WTC11 (cell line): ENCODE measurements around the gene ADIPOR1. TPM values are rescaled to one million over a fixed set of nuclear protein-coding genes. Genes with fewer than 3 reads are reported as not detected.

ENCODE experiments used
- ATAC-seq: fragments of 200-7000 bp; cut with Tn5 transposase; 2 replicates; pipeline ENCODE4 v1.10.0; 2021; ENCODE audit warnings: mild to moderate bottlenecking, moderate library complexity
- CTCF ChIA-PET: fragments of 300-600 bp; sonication (Branson Sonifier 250); formaldehyde crosslinking; loops from one replicate; lab custom pipeline; 2021; ENCODE audit warnings: antibody characterized with exemption; lab: Charles Lee
- POLR2A ChIA-PET: fragments of 350-600 bp; sonication (Branson Sonifier 250); formaldehyde crosslinking; loops from one replicate; lab custom pipeline; 2021; ENCODE audit warnings: antibody characterized with exemption; lab: Charles Lee
- DNase-seq: peaks from one replicate; pipeline ENCODE4 v3.0.0; 2021; ENCODE audit warnings: low spot score
- H3K27ac Mint-ChIP-seq: 2 replicates; pipeline ENCODE4 v1.8.0; 2021; ENCODE audit warnings: mixed read lengths
- H3K27me3 Mint-ChIP-seq: 2 replicates; pipeline ENCODE4 v1.8.0; 2021; ENCODE audit warnings: low read depth, mild to moderate bottlenecking, moderate library complexity, mixed read lengths
- H3K36me3 Mint-ChIP-seq: 2 replicates; pipeline ENCODE4 v1.8.0; 2021; ENCODE audit warnings: mixed read lengths
- H3K4me1 Mint-ChIP-seq: 2 replicates; pipeline ENCODE4 v1.8.0; 2022; ENCODE audit warnings: mixed read lengths
- H3K4me3 Mint-ChIP-seq: 2 replicates; pipeline ENCODE4 v1.8.0; 2021; ENCODE audit warnings: mild to moderate bottlenecking, moderate library complexity, mixed read lengths
- H3K9me3 Mint-ChIP-seq: 2 replicates; pipeline ENCODE4 v1.8.0; 2021; ENCODE audit warnings: mixed read lengths
- CREM ChIP-seq: sonication (generic); formaldehyde crosslinking; IDR thresholded peaks from 2 replicates; pipeline ENCODE4 v1.8.1; 2022; ENCODE audit warnings: mild to moderate bottlenecking, missing genetic modification reagents, moderate library complexity
- E2F5 ChIP-seq: sonication (generic); formaldehyde crosslinking; IDR thresholded peaks from 2 replicates; pipeline ENCODE4 v1.8.1; 2022; ENCODE audit warnings: mild to moderate bottlenecking, moderate library complexity, missing genetic modification reagents
- ETV6 ChIP-seq: sonication (generic); formaldehyde crosslinking; IDR thresholded peaks from 2 replicates; pipeline ENCODE4 v1.8.1; 2022; ENCODE audit warnings: mild to moderate bottlenecking, missing genetic modification reagents
- FOXJ3 ChIP-seq: sonication (generic); formaldehyde crosslinking; IDR thresholded peaks from 2 replicates; pipeline ENCODE4 v1.9.0; 2021; ENCODE audit warnings: missing genetic modification reagents, mild to moderate bottlenecking, borderline replicate concordance
- FOXK1 ChIP-seq: sonication (generic); formaldehyde crosslinking; IDR thresholded peaks from 2 replicates; pipeline ENCODE4 v1.8.0; 2022; ENCODE audit warnings: mild to moderate bottlenecking, moderate library complexity, missing genetic modification reagents
- GABPB1 ChIP-seq: sonication (generic); formaldehyde crosslinking; IDR thresholded peaks from 2 replicates; pipeline ENCODE4 v1.8.1; 2023; ENCODE audit warnings: mild to moderate bottlenecking, missing genetic modification reagents
- GRHL2 ChIP-seq: fragments of 250-450 bp; sonication (Bioruptor Pico); IDR thresholded peaks from 2 replicates; pipeline ENCODE4 v1.8.0; 2022; ENCODE audit warnings: mild to moderate bottlenecking, moderate library complexity; ENCODE audit not compliant: insufficient replicate concordance, severe bottlenecking
- IRF2 ChIP-seq: sonication (generic); formaldehyde crosslinking; IDR thresholded peaks from 2 replicates; pipeline ENCODE4 v1.8.0; 2022; ENCODE audit warnings: low read depth, missing genetic modification reagents, borderline replicate concordance
- NFE2L1 ChIP-seq: sonication (generic); formaldehyde crosslinking; IDR thresholded peaks from 2 replicates; pipeline ENCODE4 v1.8.1; 2023; ENCODE audit warnings: missing genetic modification reagents
- NR1H2 ChIP-seq: sonication (generic); formaldehyde crosslinking; IDR thresholded peaks from 2 replicates; pipeline ENCODE4 v1.9.0; 2021; ENCODE audit warnings: mild to moderate bottlenecking, moderate library complexity, missing genetic modification reagents
- NR2C2 ChIP-seq: sonication (generic); formaldehyde crosslinking; IDR thresholded peaks from 2 replicates; pipeline ENCODE4 v1.8.0; 2022; ENCODE audit warnings: mild to moderate bottlenecking, missing genetic modification reagents
- SMAD4 ChIP-seq: sonication (generic); formaldehyde crosslinking; IDR thresholded peaks from 2 replicates; pipeline ENCODE4 v1.8.0; 2022; ENCODE audit warnings: mild to moderate bottlenecking, missing genetic modification reagents
- SOX15 ChIP-seq: fragments of 250-450 bp; sonication (Bioruptor Pico); IDR thresholded peaks from 2 replicates; pipeline ENCODE4 v1.9.0; 2021; ENCODE audit warnings: mild to moderate bottlenecking
- SP1 ChIP-seq: sonication (generic); formaldehyde crosslinking; conservative IDR thresholded peaks from 2 replicates; pipeline ENCODE4 v1.8.1; 2022; ENCODE audit warnings: missing genetic modification reagents
- TEAD1 ChIP-seq: sonication (generic); formaldehyde crosslinking; IDR thresholded peaks from 2 replicates; pipeline ENCODE4 v1.8.0; 2022; ENCODE audit warnings: mild to moderate bottlenecking, missing genetic modification reagents
- TP53 ChIP-seq: sonication (generic); formaldehyde crosslinking; IDR thresholded peaks from 2 replicates; pipeline ENCODE4 v1.8.1; 2023; ENCODE audit warnings: mild to moderate bottlenecking, missing genetic modification reagents
- ZNF396 ChIP-seq: fragments of 250-450 bp; sonication (Bioruptor Pico); IDR thresholded peaks from 2 replicates; pipeline ENCODE4 v1.8.0; 2021; ENCODE audit warnings: mild to moderate bottlenecking, moderate library complexity, borderline replicate concordance
- ZNF532 ChIP-seq: fragments of 250-450 bp; sonication (Bioruptor Pico); IDR thresholded peaks from 2 replicates; pipeline ENCODE4 v1.9.0; 2021; ENCODE audit warnings: mild to moderate bottlenecking, borderline replicate concordance
- total RNA-seq: library from RNA; stranded (reverse); gene quantifications from 3 replicates; pipeline ENCODE4 v1.2.3, GENCODE V29; 2021
- TF ChIP-seq, protein P1 (sequence below): fragments of 250-450 bp; sonication (Bioruptor Pico); conservative IDR thresholded peaks from 2 replicates; pipeline ENCODE4 v1.9.0; 2021; ENCODE audit warnings: mild to moderate bottlenecking
- TF ChIP-seq, protein P2 (sequence below): sonication (generic); formaldehyde crosslinking; IDR thresholded peaks from 2 replicates; pipeline ENCODE4 v1.8.0; 2022; ENCODE audit warnings: mild to moderate bottlenecking, missing genetic modification reagents
- TF ChIP-seq, protein P3 (sequence below): sonication (generic); formaldehyde crosslinking; IDR thresholded peaks from 2 replicates; pipeline ENCODE4 v1.8.0; 2022; ENCODE audit warnings: missing genetic modification reagents
- TF ChIP-seq, protein P4 (sequence below): sonication (generic); formaldehyde crosslinking; IDR thresholded peaks from 2 replicates; pipeline ENCODE4 v1.8.0; 2023; ENCODE audit warnings: missing genetic modification reagents
- TF ChIP-seq, protein P5 (sequence below): sonication (generic); formaldehyde crosslinking; conservative IDR thresholded peaks from 2 replicates; pipeline ENCODE4 v1.8.1; 2023; ENCODE audit warnings: mild to moderate bottlenecking, low read depth, missing genetic modification reagents, moderate library complexity

The ADIPOR1 gene
- total RNA-seq, 1 experiment from 2014 or later = 72.6 TPM

- TF ChIP-seq ZNF532 (no peak), ETV6 (CRISPR knock-in tag) (no peak), ZNF396 (CRISPR knock-in tag) (no peak), NR1H2 (no peak), CREM (CRISPR knock-in tag) (no peak), IRF2 (CRISPR knock-in tag) (no peak), NFE2L1 (CRISPR knock-in tag) (no peak), GRHL2 (no peak), TEAD1 (CRISPR knock-in tag) (no peak)
- TF ChIP-seq, protein P1, sequence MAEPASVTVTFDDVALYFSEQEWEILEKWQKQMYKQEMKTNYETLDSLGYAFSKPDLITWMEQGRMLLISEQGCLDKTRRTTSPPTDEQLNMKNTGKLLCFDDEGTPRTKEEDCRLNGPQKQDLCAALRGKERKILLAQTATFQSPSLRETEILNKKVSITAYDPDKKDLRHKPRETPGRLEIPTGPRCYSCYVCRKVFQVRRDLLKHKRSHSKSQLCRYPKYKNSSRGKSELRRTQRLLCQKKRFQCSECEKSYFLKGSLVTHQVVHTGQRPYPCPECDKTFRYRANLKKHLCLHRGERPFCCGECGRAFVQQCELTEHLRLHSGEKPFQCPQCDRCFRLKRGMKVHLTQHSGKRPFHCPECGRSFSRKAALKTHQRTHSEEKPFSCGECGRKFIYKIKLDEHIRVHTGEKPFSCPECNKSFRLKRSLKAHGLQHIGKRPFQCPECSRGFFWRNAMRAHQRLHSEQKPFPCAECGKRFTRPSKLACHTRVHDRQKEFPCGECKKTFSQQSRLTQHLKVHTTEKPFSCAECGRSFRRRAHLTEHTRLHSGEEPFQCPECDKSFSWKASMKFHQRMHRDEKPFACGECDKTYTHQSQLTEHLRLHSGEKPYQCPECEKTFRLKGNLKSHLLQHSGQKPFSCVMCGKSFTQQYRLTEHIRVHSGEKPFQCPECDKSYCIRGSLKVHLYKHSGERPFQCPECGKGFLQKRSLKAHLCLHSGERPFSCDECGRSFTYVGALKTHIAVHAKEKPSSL (CRISPR knock-in tag) = no peak
- TF ChIP-seq, protein P2, sequence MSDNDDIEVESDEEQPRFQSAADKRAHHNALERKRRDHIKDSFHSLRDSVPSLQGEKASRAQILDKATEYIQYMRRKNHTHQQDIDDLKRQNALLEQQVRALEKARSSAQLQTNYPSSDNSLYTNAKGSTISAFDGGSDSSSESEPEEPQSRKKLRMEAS (CRISPR knock-in tag) = no peak
Observed at GRCh38 chr1:202908998-202909397, 49.1 kb downstream of the ADIPOR1 start (continued).

GRCh38 chr1:202905331-202905730, 52.8 kb downstream of the ADIPOR1 start:
- TF ChIP-seq GRHL2 (no peak), SOX15 (no peak), NR2C2 (no peak), NR1H2 (no peak), SMAD4 (CRISPR knock-in tag) (no peak), FOXJ3 (CRISPR knock-in tag) (no peak), GABPB1 (CRISPR knock-in tag) (no peak), FOXK1 (CRISPR knock-in tag) (no peak), E2F5 (CRISPR knock-in tag) (no peak), SP1 (CRISPR knock-in tag) (no peak), TP53 (CRISPR knock-in tag) (no peak)
- TF ChIP-seq, protein P3, sequence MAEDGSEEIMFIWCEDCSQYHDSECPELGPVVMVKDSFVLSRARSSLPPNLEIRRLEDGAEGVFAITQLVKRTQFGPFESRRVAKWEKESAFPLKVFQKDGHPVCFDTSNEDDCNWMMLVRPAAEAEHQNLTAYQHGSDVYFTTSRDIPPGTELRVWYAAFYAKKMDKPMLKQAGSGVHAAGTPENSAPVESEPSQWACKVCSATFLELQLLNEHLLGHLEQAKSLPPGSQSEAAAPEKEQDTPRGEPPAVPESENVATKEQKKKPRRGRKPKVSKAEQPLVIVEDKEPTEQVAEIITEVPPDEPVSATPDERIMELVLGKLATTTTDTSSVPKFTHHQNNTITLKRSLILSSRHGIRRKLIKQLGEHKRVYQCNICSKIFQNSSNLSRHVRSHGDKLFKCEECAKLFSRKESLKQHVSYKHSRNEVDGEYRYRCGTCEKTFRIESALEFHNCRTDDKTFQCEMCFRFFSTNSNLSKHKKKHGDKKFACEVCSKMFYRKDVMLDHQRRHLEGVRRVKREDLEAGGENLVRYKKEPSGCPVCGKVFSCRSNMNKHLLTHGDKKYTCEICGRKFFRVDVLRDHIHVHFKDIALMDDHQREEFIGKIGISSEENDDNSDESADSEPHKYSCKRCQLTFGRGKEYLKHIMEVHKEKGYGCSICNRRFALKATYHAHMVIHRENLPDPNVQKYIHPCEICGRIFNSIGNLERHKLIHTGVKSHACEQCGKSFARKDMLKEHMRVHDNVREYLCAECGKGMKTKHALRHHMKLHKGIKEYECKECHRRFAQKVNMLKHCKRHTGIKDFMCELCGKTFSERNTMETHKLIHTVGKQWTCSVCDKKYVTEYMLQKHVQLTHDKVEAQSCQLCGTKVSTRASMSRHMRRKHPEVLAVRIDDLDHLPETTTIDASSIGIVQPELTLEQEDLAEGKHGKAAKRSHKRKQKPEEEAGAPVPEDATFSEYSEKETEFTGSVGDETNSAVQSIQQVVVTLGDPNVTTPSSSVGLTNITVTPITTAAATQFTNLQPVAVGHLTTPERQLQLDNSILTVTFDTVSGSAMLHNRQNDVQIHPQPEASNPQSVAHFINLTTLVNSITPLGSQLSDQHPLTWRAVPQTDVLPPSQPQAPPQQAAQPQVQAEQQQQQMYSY (CRISPR knock-in tag) = no peak
- TF ChIP-seq, protein P4, sequence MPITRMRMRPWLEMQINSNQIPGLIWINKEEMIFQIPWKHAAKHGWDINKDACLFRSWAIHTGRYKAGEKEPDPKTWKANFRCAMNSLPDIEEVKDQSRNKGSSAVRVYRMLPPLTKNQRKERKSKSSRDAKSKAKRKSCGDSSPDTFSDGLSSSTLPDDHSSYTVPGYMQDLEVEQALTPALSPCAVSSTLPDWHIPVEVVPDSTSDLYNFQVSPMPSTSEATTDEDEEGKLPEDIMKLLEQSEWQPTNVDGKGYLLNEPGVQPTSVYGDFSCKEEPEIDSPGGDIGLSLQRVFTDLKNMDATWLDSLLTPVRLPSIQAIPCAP (CRISPR knock-in tag) = no peak
- TF ChIP-seq, protein P5, sequence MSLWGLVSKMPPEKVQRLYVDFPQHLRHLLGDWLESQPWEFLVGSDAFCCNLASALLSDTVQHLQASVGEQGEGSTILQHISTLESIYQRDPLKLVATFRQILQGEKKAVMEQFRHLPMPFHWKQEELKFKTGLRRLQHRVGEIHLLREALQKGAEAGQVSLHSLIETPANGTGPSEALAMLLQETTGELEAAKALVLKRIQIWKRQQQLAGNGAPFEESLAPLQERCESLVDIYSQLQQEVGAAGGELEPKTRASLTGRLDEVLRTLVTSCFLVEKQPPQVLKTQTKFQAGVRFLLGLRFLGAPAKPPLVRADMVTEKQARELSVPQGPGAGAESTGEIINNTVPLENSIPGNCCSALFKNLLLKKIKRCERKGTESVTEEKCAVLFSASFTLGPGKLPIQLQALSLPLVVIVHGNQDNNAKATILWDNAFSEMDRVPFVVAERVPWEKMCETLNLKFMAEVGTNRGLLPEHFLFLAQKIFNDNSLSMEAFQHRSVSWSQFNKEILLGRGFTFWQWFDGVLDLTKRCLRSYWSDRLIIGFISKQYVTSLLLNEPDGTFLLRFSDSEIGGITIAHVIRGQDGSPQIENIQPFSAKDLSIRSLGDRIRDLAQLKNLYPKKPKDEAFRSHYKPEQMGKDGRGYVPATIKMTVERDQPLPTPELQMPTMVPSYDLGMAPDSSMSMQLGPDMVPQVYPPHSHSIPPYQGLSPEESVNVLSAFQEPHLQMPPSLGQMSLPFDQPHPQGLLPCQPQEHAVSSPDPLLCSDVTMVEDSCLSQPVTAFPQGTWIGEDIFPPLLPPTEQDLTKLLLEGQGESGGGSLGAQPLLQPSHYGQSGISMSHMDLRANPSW (CRISPR knock-in tag) = no peak

More at GRCh38 chr1:202905331-202905730, 52.8 kb downstream of the ADIPOR1 start:
- no peaks in the 10 kb centered on the region for H3K4me1 Mint-ChIP-seq
- no peaks in the 10 kb centered on the region for H3K9me3 Mint-ChIP-seq
- no peak overlapping the region for H3K27ac Mint-ChIP-seq
- CTCF ChIA-PET = no interaction called here
- no peak overlapping the region for H3K4me3 Mint-ChIP-seq
- H3K36me3 Mint-ChIP-seq = peaks cover 25% of the 10 kb centered on the region
- ATAC-seq = no peak
- DNase-seq = no peak
- H3K27me3 Mint-ChIP-seq = no peaks in the 10 kb centered on the region
- POLR2A ChIA-PET = interaction anchor here (0.5 kb wide), 1 partner anchor 32 kb away, joined by 3 read pairs; no protein-coding TSS in a partner anchor
